ENCODE measurements around the gene DCTD. TPM values are rescaled to one million over a fixed set of nuclear protein-coding genes. Genes with fewer than 3 reads are reported as not detected.

DCTD gene
- total and polyA plus RNA-seq, 10 of the 15 experiments (the other 5 are each of a cell fraction or from before 2014, with no cell fraction given), result 37.8 to 137 (median 92.1) TPM

DNA sequence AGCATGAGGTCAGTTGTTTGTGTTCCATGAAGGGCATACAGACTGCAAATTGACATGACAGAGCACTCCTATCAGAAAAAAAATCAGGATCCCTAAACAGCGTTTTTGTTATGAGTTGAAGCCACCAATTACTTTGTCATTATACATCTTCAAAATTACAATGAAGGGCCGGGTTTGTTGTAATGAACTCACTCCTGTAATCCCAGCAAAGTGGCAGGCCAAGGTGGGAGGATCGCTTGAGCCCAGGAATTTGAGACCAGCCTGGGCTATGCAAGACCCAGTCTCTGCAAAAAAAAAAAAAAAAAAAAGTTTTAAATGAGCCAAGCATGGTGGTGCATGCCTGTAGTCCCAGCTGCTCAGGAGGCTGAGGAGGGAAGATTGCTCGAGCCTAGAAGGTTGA lies 3.5 kb upstream of the DCTD start (continued):
- TF ChIP-seq, protein P1, sequence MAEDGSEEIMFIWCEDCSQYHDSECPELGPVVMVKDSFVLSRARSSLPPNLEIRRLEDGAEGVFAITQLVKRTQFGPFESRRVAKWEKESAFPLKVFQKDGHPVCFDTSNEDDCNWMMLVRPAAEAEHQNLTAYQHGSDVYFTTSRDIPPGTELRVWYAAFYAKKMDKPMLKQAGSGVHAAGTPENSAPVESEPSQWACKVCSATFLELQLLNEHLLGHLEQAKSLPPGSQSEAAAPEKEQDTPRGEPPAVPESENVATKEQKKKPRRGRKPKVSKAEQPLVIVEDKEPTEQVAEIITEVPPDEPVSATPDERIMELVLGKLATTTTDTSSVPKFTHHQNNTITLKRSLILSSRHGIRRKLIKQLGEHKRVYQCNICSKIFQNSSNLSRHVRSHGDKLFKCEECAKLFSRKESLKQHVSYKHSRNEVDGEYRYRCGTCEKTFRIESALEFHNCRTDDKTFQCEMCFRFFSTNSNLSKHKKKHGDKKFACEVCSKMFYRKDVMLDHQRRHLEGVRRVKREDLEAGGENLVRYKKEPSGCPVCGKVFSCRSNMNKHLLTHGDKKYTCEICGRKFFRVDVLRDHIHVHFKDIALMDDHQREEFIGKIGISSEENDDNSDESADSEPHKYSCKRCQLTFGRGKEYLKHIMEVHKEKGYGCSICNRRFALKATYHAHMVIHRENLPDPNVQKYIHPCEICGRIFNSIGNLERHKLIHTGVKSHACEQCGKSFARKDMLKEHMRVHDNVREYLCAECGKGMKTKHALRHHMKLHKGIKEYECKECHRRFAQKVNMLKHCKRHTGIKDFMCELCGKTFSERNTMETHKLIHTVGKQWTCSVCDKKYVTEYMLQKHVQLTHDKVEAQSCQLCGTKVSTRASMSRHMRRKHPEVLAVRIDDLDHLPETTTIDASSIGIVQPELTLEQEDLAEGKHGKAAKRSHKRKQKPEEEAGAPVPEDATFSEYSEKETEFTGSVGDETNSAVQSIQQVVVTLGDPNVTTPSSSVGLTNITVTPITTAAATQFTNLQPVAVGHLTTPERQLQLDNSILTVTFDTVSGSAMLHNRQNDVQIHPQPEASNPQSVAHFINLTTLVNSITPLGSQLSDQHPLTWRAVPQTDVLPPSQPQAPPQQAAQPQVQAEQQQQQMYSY (CRISPR knock-in tag; IDR thresholded peaks at IDR 0.05), result no peak
- TF ChIP-seq, protein P2, sequence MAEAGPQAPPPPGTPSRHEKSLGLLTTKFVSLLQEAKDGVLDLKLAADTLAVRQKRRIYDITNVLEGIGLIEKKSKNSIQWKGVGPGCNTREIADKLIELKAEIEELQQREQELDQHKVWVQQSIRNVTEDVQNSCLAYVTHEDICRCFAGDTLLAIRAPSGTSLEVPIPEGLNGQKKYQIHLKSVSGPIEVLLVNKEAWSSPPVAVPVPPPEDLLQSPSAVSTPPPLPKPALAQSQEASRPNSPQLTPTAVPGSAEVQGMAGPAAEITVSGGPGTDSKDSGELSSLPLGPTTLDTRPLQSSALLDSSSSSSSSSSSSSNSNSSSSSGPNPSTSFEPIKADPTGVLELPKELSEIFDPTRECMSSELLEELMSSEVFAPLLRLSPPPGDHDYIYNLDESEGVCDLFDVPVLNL (IDR thresholded peaks at IDR 0.05; ENCODE audit: low read depth, low read length), result no peak

DNA sequence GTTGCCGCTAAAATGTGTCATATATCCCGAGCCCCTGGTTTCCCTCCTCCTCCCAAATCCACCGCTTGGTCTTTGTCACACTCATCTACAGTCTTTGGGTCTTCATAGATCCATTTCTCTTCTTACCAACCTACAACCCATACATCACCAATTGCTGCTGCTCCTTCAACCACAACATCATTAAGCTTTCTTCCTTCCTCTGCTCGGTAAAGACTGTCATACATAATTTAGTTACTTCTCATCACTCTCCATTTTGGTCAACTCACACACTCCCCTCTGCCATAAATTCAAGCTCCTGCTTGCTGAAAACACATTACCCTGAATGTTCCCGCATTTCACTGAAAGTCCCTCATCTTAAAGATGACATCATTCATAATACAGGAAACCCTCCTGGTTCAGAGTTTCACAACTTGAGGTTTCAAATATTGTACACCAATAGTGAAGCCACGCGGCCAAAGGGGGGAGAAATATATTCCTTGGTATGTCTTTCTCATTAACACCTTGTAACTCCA lies 1.7 kb upstream of the DCTD start:
- peaks cover 23% of the 10 kb centered on the region for H3K79me2 ChIP-seq (ENCODE audit: control insufficient read depth, insufficient read depth, low read length)
- H3K27ac ChIP-seq (ENCODE audit: control insufficient read depth, insufficient read depth), result peak overlapping the region; percentile 99
- RAD21 ChIA-PET (ENCODE audit: unreplicated experiment), result interaction anchor here (0.5 to 1.2 kb wide), 5 partner anchors 57 to 602 kb away, joined by 3 to 9 read pairs (median 3); no protein-coding TSS in a partner anchor
- intact Hi-C loops (cut with micrococcal nuclease; ENCODE audit: unreplicated experiment), result loop anchor here (5.0 kb wide), 3 partner anchors 58 to 902 kb away; no protein-coding TSS in a partner anchor
- ATAC-seq (peak; percentile 42), FAIRE-seq (peak; percentile 72), DNase-seq (ENCODE audit: low read depth, low spot score) (peak; percentile 40)
- H3K27me3 ChIP-seq (replicated peaks in 1 of 2; ENCODE audit: control insufficient read depth in 2 of 2, insufficient read depth in 2 of 2, low read length in 1 of 2), result no peaks in the 10 kb centered on the region; a peak in 1 of 4 replicates
- peak overlapping the region; percentile 82 for H2AFZ ChIP-seq (ENCODE audit: control insufficient read depth, low read depth, low read length)
- H3K9me3 ChIP-seq (replicated peaks; ENCODE audit: control insufficient read depth, insufficient read depth, low read length), result no peaks in the 10 kb centered on the region
- CTCF ChIA-PET, result interaction anchor here (1.1 to 2.1 kb wide), 4 partner anchors 20 to 344 kb away, joined by 3 to 7 read pairs (median 4); no protein-coding TSS in a partner anchor
- WGBS (ENCODE audit: insufficient coverage, insufficient replicate concordance, low lambda C conversion rate, missing lambda C conversion rate), result 2% methylated on average over 7 of the region's 7 CpGs
- no peaks in the 10 kb centered on the region for H4K20me1 ChIP-seq (ENCODE audit: control insufficient read depth, insufficient read depth)
- SMC1A ChIA-PET (ENCODE audit: uncharacterized antibody, unreplicated experiment), result interaction anchor here (0.6 to 1.4 kb wide), 10 partner anchors 8 to 405 kb away, joined by 3 to 5 read pairs (median 4); no protein-coding TSS in a partner anchor
- POLR2A ChIA-PET, result interaction anchor here (1.0 to 1.1 kb wide), 3 partner anchors 57 to 110 kb away, joined by 3 to 4 read pairs (median 4); no protein-coding TSS in a partner anchor
- BruUV-seq (replicated peaks), result no TSS peak
- peak overlapping the region; percentile 97 for H3K4me2 ChIP-seq (ENCODE audit: control insufficient read depth, insufficient read depth)
- H3K9ac ChIP-seq (ENCODE audit: control insufficient read depth, insufficient read depth, low read length), result no peak overlapping the region; the same call in 1 of the 2 replicates
- peaks cover 3 to 7% of the 10 kb centered on the region in 2 experiments for H3K36me3 ChIP-seq (ENCODE audit: control insufficient read depth in 2 of 2, insufficient read depth in 2 of 2, low read length in 1 of 2)
- in situ Hi-C loops (cut with MboI), result no loop called here
- H3K4me3 ChIP-seq, result no peak overlapping the region
- H3K4me1 ChIP-seq (ENCODE audit: control insufficient read depth, insufficient read depth, low read length), result peaks cover 19% of the 10 kb centered on the region
- TF ChIP-seq, protein P3, sequence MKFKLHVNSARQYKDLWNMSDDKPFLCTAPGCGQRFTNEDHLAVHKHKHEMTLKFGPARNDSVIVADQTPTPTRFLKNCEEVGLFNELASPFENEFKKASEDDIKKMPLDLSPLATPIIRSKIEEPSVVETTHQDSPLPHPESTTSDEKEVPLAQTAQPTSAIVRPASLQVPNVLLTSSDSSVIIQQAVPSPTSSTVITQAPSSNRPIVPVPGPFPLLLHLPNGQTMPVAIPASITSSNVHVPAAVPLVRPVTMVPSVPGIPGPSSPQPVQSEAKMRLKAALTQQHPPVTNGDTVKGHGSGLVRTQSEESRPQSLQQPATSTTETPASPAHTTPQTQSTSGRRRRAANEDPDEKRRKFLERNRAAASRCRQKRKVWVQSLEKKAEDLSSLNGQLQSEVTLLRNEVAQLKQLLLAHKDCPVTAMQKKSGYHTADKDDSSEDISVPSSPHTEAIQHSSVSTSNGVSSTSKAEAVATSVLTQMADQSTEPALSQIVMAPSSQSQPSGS (IDR thresholded peaks at IDR 0.05; ENCODE audit: low read length), result peak; percentile 96
- no peak for TF ChIP-seq BMI1 (IDR thresholded peaks at IDR 0.05; ENCODE audit: borderline replicate concordance)
- TF ChIP-seq NFXL1 (IDR thresholded peaks at IDR 0.05; ENCODE audit: borderline replicate concordance), result no peak
- no peak for TF ChIP-seq RB1 (IDR thresholded peaks at IDR 0.05; ENCODE audit: borderline replicate concordance)
- TF ChIP-seq DPF2 (IDR thresholded peaks at IDR 0.05), result peak; percentile 57; the same call in 1 of the 2 replicates
- no peak for TF ChIP-seq MYB (IDR thresholded peaks at IDR 0.05; ENCODE audit: borderline replicate concordance, low read depth, low read length)
- TF ChIP-seq IKZF1 (conservative IDR thresholded peaks at IDR 0.05), result peak; percentile 72
- peak; percentile 24; the same call in 1 of the 2 replicates for TF ChIP-seq RFX5 (IDR thresholded peaks at IDR 0.05; ENCODE audit: low read depth, low read length)
- TF ChIP-seq, protein P4, sequence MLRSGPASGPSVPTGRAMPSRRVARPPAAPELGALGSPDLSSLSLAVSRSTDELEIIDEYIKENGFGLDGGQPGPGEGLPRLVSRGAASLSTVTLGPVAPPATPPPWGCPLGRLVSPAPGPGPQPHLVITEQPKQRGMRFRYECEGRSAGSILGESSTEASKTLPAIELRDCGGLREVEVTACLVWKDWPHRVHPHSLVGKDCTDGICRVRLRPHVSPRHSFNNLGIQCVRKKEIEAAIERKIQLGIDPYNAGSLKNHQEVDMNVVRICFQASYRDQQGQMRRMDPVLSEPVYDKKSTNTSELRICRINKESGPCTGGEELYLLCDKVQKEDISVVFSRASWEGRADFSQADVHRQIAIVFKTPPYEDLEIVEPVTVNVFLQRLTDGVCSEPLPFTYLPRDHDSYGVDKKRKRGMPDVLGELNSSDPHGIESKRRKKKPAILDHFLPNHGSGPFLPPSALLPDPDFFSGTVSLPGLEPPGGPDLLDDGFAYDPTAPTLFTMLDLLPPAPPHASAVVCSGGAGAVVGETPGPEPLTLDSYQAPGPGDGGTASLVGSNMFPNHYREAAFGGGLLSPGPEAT (IDR thresholded peaks at IDR 0.05; ENCODE audit: low read depth), result 0 out of 2 replicates have a peak, but pooled peaks have one; percentile 50
